ENCODE measurements around the gene EVI5L. TPM values are rescaled to one million over a fixed set of nuclear protein-coding genes. Genes with fewer than 3 reads are reported as not detected.

Gene EVI5L
- total and polyA plus RNA-seq, 2 donors (not counting 1 experiment from before 2014, with no cell fraction given) = 10.4 to 16.5 TPM

- no peak overlapping the region for H3K27ac ChIP-seq (ENCODE audit: insufficient read depth, low read length)
- TF ChIP-seq CTCF (conservative IDR thresholded peaks at IDR 0.05 in 1 of 2, IDR thresholded peaks at IDR 0.05 in 1 of 2; ENCODE audit: low read depth in 1 of 2, low read length in 2 of 2) (no peak), EZH2 (IDR thresholded peaks at IDR 0.05; ENCODE audit: low read length, missing control alignments) (no peak)
- DNase-seq (ENCODE audit: low read depth in 2 of 2) = no peak
- no peak overlapping the region for H2AFZ ChIP-seq (ENCODE audit: low read length)
- H3K4me1 ChIP-seq (ENCODE audit: control insufficient read depth, extremely low read depth, insufficient read depth, low read length) = no peaks in the 10 kb centered on the region
- no peaks in the 10 kb centered on the region for H4K20me1 ChIP-seq (ENCODE audit: control insufficient read depth, extremely low read depth, insufficient read depth, low read length)
- H3K4me2 ChIP-seq (ENCODE audit: extremely low read depth, insufficient read depth, low read length) = no peak overlapping the region
- no peak overlapping the region for H3K9ac ChIP-seq (ENCODE audit: insufficient read depth, low read length)
- H3K27me3 ChIP-seq (ENCODE audit: control insufficient read depth, insufficient read depth, low read length) = no peaks in the 10 kb centered on the region
- peaks cover 2% of the 10 kb centered on the region for H3K36me3 ChIP-seq (ENCODE audit: control insufficient read depth, insufficient read depth, low read length)
- no peaks in the 10 kb centered on the region for H3K79me2 ChIP-seq (ENCODE audit: control insufficient read depth, insufficient read depth, low read length)
- no peak overlapping the region for H3K4me3 ChIP-seq (replicated peaks in 1 of 4; ENCODE audit: control extremely low read depth in 1 of 4, insufficient read depth in 1 of 4, low read depth in 3 of 4, low read length in 4 of 4)
- no peaks in the 10 kb centered on the region for H3K9me3 ChIP-seq (ENCODE audit: control insufficient read depth, insufficient read depth, low read depth, low read length)
These were observed 68.9 kb downstream of the EVI5L start for GRCh38 chr19:7898967-7899366.

GRCh38 chr19:7899751-7900378 lies 69.8 kb downstream of the EVI5L start:
- DNase-seq (ENCODE audit: low read depth in 2 of 2) = no peak
- no peak overlapping the region for H2AFZ ChIP-seq (ENCODE audit: low read length)
- TF ChIP-seq CTCF (conservative IDR thresholded peaks at IDR 0.05 in 1 of 2, IDR thresholded peaks at IDR 0.05 in 1 of 2; ENCODE audit: low read depth in 1 of 2, low read length in 2 of 2) (no peak), EZH2 (IDR thresholded peaks at IDR 0.05; ENCODE audit: low read length, missing control alignments) (no peak)
- H3K27ac ChIP-seq (ENCODE audit: insufficient read depth, low read length) = no peak overlapping the region
- H3K4me1 ChIP-seq (ENCODE audit: control insufficient read depth, extremely low read depth, insufficient read depth, low read length) = peaks cover 3% of the 10 kb centered on the region
- no peaks in the 10 kb centered on the region for H3K9me3 ChIP-seq (ENCODE audit: control insufficient read depth, insufficient read depth, low read depth, low read length)
- no peaks in the 10 kb centered on the region for H3K27me3 ChIP-seq (ENCODE audit: control insufficient read depth, insufficient read depth, low read length)
- no peak overlapping the region for H3K9ac ChIP-seq (ENCODE audit: insufficient read depth, low read length)
- no peak overlapping the region for H3K4me2 ChIP-seq (ENCODE audit: extremely low read depth, insufficient read depth, low read length)
- no peak overlapping the region for H3K4me3 ChIP-seq (replicated peaks in 1 of 4; ENCODE audit: control extremely low read depth in 1 of 4, insufficient read depth in 1 of 4, low read depth in 3 of 4, low read length in 4 of 4)
- H3K79me2 ChIP-seq (ENCODE audit: control insufficient read depth, insufficient read depth, low read length) = peaks cover 9% of the 10 kb centered on the region
- H4K20me1 ChIP-seq (ENCODE audit: control insufficient read depth, extremely low read depth, insufficient read depth, low read length) = no peaks in the 10 kb centered on the region
- H3K36me3 ChIP-seq (ENCODE audit: control insufficient read depth, insufficient read depth, low read length) = peaks cover 2% of the 10 kb centered on the region

- no peak overlapping the region for H2AFZ ChIP-seq (ENCODE audit: low read length)
- TF ChIP-seq EZH2 (IDR thresholded peaks at IDR 0.05; ENCODE audit: low read length, missing control alignments) (no peak), CTCF (conservative IDR thresholded peaks at IDR 0.05 in 1 of 2, IDR thresholded peaks at IDR 0.05 in 1 of 2; ENCODE audit: low read depth in 1 of 2, low read length in 2 of 2) (no peak)
- peaks cover 14% of the 10 kb centered on the region for H3K79me2 ChIP-seq (ENCODE audit: control insufficient read depth, insufficient read depth, low read length)
- no peak overlapping the region for H3K4me3 ChIP-seq (replicated peaks in 1 of 4; ENCODE audit: control extremely low read depth in 1 of 4, insufficient read depth in 1 of 4, low read depth in 3 of 4, low read length in 4 of 4)
- DNase-seq (ENCODE audit: low read depth in 2 of 2) = no peak
- H3K9ac ChIP-seq (ENCODE audit: insufficient read depth, low read length) = no peak overlapping the region
- H3K27ac ChIP-seq (ENCODE audit: insufficient read depth, low read length) = no peak overlapping the region
- no peaks in the 10 kb centered on the region for H4K20me1 ChIP-seq (ENCODE audit: control insufficient read depth, extremely low read depth, insufficient read depth, low read length)
- H3K27me3 ChIP-seq (ENCODE audit: control insufficient read depth, insufficient read depth, low read length) = no peaks in the 10 kb centered on the region
- H3K4me1 ChIP-seq (ENCODE audit: control insufficient read depth, extremely low read depth, insufficient read depth, low read length) = peaks cover 6% of the 10 kb centered on the region
- peaks cover 2% of the 10 kb centered on the region for H3K36me3 ChIP-seq (ENCODE audit: control insufficient read depth, insufficient read depth, low read length)
- no peaks in the 10 kb centered on the region for H3K9me3 ChIP-seq (ENCODE audit: control insufficient read depth, insufficient read depth, low read depth, low read length)
- H3K4me2 ChIP-seq (ENCODE audit: extremely low read depth, insufficient read depth, low read length) = no peak overlapping the region
These were observed 70.4 kb downstream of the EVI5L start for GRCh38 chr19:7900401-7900870.
